GM21423 (cell line): ENCODE results near the gene TNS1.

ENCODE experiments used
- ATAC-seq: cut with Tn5 transposase; IDR thresholded peaks from one replicate; pipeline ENCODE4 v1.9.1; 2021; ENCODE audit warnings: mild to moderate bottlenecking, moderate library complexity; ENCODE audit not compliant: unreplicated experiment

TNS1 gene

GRCh38 chr2:217919204-217919603, 83.6 kb downstream of the TNS1 start:
- no peak for ATAC-seq

- no peak for ATAC-seq
Measured at GRCh38 chr2:217918308-217919024, 84.3 kb downstream of the TNS1 start.

DNA sequence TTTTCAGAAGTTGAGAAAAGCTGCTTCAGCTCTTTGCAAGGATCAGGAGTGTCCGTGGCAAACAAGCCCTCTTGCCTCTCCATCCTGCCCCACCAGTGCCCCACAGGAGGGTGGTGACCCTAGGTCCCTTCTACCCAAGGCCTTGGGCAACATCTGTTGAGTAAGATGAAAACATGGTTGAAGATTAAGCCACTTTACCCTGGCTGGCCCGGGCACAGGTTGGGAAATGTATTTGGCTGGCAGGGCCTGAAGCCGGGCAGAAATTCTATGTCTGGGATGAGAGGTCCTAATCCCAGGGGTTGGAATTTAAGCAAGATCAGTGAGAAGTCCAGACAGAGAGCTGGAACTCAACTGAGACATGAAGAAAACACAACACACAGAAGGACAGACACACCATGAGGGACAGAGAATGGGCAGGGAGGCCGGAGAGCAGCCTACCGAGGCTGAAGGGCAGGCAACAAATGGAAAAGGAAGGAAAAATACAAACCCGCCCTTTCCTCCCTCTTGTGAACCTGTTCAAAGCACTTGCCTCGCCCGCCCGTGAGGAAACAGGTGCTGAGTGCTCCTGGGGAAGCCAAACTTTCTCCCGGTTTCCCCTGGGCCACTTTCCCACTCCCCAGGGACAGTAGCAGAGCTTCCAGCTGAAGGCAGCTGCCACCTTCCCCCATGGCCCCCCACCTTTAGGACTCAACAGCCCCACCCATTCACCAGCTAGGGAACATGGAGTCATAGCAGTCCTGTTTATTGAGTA, 86.1 kb downstream of the TNS1 start:
- ATAC-seq = no peak

- ATAC-seq = no peak
Measured at GRCh38 chr2:217915706-217916105, 87.1 kb downstream of the TNS1 start.

DNA sequence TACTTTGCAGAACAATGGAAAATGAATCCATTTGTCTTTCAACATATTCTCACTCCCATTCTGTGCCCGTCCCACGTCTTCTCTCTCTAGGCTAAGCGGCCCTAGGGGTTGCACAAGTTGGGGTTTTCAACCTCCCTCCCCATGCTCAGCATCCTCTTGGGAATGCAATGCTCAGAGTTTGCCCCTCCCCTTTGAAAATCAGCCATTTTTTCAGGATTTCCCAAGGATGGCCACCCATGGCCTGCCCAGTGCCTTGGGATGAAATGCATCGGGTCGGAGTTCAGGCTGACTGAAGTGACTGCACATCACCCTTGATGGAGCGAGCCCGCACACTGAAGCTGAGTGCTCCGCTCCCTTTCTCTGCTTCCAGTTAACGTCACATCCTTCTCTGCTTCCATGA, 87.9 kb downstream of the TNS1 start:
- ATAC-seq = no peak

DNA sequence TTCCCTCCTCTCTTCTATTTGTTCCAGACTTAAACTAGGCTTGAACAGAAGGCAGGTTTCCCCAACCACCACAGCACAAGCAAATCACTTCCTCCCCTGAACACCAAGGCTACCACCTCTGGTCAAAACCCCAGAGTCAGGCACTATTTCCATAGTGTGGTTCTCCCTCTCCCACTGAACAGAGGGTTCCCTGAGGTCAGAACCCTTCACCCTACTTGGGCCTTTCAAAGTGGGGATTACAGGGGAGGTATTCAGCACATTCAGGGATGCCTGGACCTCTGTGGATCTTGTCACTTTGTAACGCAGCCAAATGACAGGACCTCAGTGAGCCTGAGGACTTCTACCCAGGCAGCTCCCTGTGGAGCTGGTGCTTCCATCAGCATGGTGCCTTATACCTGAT, 88.7 kb downstream of the TNS1 start:
- no peak for ATAC-seq

- no peak for ATAC-seq
Measured at GRCh38 chr2:217913436-217913835, 89.4 kb downstream of the TNS1 start.

DNA sequence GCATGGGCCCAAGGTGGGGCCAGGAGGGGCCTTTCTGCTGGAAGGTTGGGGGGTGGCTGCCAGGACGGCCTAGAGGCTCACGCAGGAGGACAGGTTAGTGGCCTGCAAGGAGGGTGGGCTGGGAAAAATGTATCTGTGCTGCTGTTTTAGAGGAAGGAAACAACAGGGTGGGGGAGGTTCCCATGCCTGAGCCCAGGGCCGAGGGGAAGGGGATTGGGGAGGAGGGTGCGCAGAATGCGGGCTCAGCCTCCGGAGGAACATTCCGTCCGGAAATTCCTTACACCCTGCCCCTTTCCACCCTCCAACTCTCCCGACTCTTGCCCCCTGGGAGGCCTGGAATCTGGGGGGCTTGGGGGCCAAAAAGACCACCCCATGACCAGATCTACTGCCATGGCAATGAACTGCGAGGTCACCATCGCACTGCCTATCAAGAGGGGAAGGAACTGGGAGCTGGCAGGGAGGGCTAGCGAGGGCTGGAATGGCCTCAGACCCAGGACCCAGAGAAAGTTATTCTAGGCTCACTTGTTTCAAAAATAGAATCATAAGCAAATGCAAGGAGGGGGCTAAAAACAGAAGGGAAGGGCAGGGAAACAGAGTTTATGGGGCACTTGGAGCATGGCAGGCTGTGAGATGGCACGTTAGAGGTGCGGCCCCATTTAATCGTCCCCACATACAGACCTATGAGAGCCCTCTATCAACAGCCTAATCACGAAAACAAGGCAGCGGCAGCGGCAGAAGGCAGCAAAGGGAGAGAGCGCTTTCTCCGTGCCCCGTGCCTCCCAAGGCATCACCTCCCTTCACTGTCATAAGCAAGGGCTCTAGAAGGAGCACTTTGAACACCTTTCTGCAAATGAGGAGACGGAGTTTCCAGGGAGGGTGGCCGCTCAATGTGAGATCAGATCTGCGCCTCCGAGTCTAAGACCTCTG, 90.4 kb downstream of the TNS1 start:
- ATAC-seq = no peak

GRCh38 chr2:217911283-217912097, 91.3 kb downstream of the TNS1 start:
- no peak for ATAC-seq

- ATAC-seq = no peak
Measured at GRCh38 chr2:217910875-217911212, 92.0 kb downstream of the TNS1 start.

DNA sequence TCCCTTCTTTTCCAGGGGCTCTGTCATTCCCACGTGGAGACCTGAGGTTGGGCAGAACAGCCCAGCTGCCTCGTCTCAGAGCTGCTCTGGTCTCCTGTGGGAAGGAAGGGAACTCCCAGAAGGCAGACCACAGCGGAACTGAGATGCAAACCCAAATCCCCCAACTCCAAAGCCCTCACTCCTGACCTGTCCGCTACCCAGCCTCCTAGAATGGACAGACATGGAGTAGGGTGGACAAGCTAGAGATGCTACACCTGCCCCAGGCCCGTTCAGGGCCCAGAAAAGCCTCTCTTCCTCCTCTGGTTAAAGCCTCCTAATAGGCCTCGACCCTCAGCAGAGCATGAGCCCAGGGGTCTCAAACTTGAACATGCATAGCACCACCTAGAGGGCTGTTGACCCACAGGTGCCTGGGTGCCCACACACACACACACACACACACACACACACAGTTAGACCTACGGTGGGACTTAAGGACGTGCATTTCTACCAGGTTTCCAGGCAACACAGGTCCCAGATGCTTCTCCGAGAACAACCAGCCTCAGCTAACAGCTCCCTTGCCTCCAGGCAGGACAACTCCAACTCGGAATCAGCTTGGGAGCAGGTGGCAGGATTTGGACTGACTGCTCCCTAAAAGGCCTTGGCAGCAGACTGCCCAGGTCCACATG, 93.5 kb downstream of the TNS1 start:
- ATAC-seq = no peak

DNA sequence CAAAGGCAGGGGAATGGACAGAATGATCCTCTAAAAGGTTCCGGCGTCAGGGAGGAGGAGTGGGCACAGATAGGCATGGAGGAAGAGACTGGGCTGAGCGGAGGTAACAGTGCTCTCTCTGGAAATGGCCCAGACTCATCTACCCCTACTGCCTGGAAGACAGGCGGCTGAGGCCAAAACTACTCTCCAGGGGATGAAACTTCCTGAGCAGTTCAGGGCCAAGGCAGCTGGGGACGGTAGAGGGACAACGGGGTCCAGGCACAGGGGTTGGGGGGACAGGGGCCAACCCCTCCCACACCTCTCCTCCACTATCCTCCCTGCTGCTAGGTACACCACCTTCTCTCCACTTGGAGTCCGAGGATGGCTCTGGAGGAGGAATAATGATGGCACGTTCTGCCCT, 94.3 kb downstream of the TNS1 start:
- no peak for ATAC-seq

GRCh38 chr2:217907266-217907665, 95.5 kb downstream of the TNS1 start:
- ATAC-seq = no peak

- no peak for ATAC-seq
Measured at GRCh38 chr2:217906798-217907197, 96.0 kb downstream of the TNS1 start.

DNA sequence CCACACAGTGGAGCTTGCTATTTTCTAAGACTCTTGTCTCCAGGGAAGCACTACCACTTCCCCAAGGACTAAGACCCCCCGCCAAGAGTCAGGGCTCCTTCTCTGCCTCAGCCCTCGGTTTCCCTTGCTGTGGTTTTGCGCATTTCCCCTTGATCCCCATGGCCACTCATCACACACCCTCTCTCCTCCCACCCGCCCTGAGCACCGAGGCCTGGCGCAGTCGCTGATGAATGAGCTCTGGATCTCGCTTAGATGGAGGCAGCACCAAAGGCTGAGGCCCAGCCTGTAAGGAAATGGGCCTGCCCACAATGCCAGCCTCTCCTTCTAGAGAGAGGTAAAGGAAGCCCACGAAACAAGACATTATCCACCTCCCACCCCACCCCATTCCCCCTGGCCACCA, 96.9 kb downstream of the TNS1 start:
- ATAC-seq = no peak

- ATAC-seq = no peak
Measured at GRCh38 chr2:217905395-217905794, 97.4 kb downstream of the TNS1 start.

- ATAC-seq = no peak
Measured at GRCh38 chr2:217904614-217904965, 98.2 kb downstream of the TNS1 start.

- no peak for ATAC-seq
Measured at GRCh38 chr2:217903859-217904613, 98.8 kb downstream of the TNS1 start.

GRCh38 chr2:217903142-217903858, 99.5 kb downstream of the TNS1 start:
- ATAC-seq = no peak
